Measurements from ENCODE around the gene EP400.

- TF ChIP-seq CTCF (IDR thresholded peaks at IDR 0.05) (no peak), POLR2A (IDR thresholded peaks at IDR 0.05) (no peak), EP300 (IDR thresholded peaks at IDR 0.05) (no peak)
Observed at GRCh38 chr12:131907379-131908091, 42.2 kb upstream of the EP400 start.

All from gastroesophageal sphincter (tissue), 3 donors.